Ascending aorta (tissue), 2 donors: ENCODE results near the gene ADSS1. TPM values are rescaled to one million over a fixed set of nuclear protein-coding genes. Genes with fewer than 3 reads are reported as not detected.
A peak's percentile ranks its signal among the peaks of the same experiment; 100 is the strongest.

ENCODE experiments used
- DNase-seq, 2 donors: peaks; one replicate each; pipeline ENCODE4 v3.0.0-alpha.2; 2019; ENCODE audit warnings: low spot score in 2 of 2
- H3K27ac ChIP-seq, 2 donors: fragments of 200-600 bp; sonication (generic); one replicate each; pipeline ENCODE4 v1.5.1; 2016 to 2017; ENCODE audit warnings: mild to moderate bottlenecking in 1 of 2
- H3K27me3 ChIP-seq: fragments of 200-600 bp; sonication (generic); one replicate; pipeline ENCODE4 v1.5.1; 2017
- H3K36me3 ChIP-seq, 2 donors: fragments of 200-600 bp; sonication (generic); one replicate each; pipeline ENCODE4 v1.5.1; 2016
- H3K4me1 ChIP-seq, 2 donors: fragments of 200-600 bp; sonication (generic); one replicate each; pipeline ENCODE4 v1.5.1; 2016 to 2017; ENCODE audit warnings: mild to moderate bottlenecking in 1 of 2
- H3K4me3 ChIP-seq, 2 donors: fragments of 200-600 bp; sonication (generic); one replicate each; pipeline ENCODE4 v1.5.1; 2016 to 2017; ENCODE audit warnings: mild to moderate bottlenecking in 1 of 2
- H3K9me3 ChIP-seq, 2 donors: fragments of 200-600 bp; sonication (generic); one replicate each; pipeline ENCODE4 v1.5.1; 2016
- intact Hi-C: fragments of 100-400 bp; cut with DNase I; formaldehyde crosslinking; loops from one replicate; pipeline ENCODE4 v1.15.1; 2023
- total RNA-seq: library from RNA; depleted of rRNA; stranded (reverse); fragments of >200 nt; gene quantifications from one replicate; pipeline ENCODE4 v1.1.0, GENCODE V29; 2016
- TF ChIP-seq, protein P1 (sequence below), 3 experiments: fragments of 200-600 bp in 2 of 3; fragments of 450-650 bp in 1 of 3; sonication (generic) in 2 of 3; IDR thresholded peaks; one replicate each; pipeline ENCODE4 v1.5.1; 2016 to 2019; ENCODE audit warnings: antibody characterized with exemption in 3 of 3, mild to moderate bottlenecking in 1 of 3, moderate library complexity in 1 of 3

ADSS1 gene
- total RNA-seq, 1 donor from 2014 or later = 30.2 TPM

DNA sequence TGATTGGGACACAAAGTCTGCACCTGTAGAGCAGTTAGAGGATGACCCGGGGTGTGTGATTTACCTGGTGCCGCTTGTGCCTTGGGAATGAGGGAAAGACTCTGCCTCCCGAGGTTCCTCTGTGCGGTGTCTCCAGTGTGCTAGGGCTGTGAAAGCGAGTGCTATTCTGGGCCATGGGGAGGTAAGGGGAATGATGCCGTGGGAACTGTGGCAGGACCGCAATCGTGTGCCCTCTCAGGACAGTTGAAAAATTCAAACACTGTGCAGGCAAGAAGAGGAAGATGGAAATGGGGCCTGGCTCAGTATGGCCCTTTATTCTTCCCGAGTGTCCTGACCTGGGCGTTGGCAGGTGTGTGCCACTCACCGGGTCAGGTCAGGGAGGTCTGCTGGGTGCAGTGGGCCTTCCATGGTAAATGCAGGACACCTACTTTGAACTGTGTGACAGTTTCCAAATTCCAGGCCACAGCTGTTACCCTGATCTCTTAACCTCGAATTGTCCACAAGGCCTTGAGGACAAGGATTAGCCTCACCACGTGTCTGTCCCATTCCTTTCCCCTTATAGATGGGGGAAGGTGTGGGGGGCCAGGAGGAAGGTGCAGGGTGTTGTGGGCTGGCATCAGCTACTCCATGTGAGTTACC, 30.3 kb downstream of the ADSS1 start:
- TF ChIP-seq, protein P1, sequence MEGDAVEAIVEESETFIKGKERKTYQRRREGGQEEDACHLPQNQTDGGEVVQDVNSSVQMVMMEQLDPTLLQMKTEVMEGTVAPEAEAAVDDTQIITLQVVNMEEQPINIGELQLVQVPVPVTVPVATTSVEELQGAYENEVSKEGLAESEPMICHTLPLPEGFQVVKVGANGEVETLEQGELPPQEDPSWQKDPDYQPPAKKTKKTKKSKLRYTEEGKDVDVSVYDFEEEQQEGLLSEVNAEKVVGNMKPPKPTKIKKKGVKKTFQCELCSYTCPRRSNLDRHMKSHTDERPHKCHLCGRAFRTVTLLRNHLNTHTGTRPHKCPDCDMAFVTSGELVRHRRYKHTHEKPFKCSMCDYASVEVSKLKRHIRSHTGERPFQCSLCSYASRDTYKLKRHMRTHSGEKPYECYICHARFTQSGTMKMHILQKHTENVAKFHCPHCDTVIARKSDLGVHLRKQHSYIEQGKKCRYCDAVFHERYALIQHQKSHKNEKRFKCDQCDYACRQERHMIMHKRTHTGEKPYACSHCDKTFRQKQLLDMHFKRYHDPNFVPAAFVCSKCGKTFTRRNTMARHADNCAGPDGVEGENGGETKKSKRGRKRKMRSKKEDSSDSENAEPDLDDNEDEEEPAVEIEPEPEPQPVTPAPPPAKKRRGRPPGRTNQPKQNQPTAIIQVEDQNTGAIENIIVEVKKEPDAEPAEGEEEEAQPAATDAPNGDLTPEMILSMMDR (IDR thresholded peaks at IDR 0.05) = no peak
- no peak overlapping the region for H3K27ac ChIP-seq
- H3K36me3 ChIP-seq = peaks cover 37 to 40% of the 10 kb centered on the region in 2 donors
- no peaks in the 10 kb centered on the region for H3K9me3 ChIP-seq
- H3K4me3 ChIP-seq = peak overlapping the region; percentile 89 to 99
- intact Hi-C loops = no loop called here
- H3K4me1 ChIP-seq = peaks cover 26 to 41% of the 10 kb centered on the region in 2 donors
- no peaks in the 10 kb centered on the region for H3K27me3 ChIP-seq
- no peak for DNase-seq

DNA sequence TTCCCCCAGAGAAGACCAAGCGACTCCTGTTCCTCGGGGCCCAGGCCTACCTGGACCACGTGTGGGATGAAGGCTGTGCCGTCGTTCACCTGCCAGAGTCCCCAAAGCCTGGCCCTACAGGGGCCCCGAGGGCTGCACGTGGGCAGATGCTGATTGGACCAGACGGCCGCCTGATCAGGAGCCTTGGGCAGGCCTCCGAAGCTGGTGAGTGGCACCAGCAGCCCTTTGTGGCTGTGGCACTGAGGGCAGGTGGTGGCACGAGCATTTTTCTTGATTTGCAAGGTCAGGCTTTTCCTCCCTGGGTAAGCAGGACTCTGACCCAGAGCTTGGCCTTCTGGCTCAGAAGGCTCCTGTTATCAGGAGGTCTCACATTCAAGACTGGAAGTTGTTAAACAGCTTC, 31.6 kb downstream of the ADSS1 start:
- Histone ChIP-seq H3K4me1 (peaks cover 20 to 28% of the 10 kb centered on the region in 2 donors), H3K27ac (no peak overlapping the region), H3K4me3 (no peak overlapping the region), H3K9me3 (no peaks in the 10 kb centered on the region), H3K27me3 (no peaks in the 10 kb centered on the region), H3K36me3 (peaks cover 49 to 53% of the 10 kb centered on the region in 2 donors)
- TF ChIP-seq, protein P1 (IDR thresholded peaks at IDR 0.05) = no peak
- DNase-seq = no peak
- intact Hi-C loops = no loop called here

DNA sequence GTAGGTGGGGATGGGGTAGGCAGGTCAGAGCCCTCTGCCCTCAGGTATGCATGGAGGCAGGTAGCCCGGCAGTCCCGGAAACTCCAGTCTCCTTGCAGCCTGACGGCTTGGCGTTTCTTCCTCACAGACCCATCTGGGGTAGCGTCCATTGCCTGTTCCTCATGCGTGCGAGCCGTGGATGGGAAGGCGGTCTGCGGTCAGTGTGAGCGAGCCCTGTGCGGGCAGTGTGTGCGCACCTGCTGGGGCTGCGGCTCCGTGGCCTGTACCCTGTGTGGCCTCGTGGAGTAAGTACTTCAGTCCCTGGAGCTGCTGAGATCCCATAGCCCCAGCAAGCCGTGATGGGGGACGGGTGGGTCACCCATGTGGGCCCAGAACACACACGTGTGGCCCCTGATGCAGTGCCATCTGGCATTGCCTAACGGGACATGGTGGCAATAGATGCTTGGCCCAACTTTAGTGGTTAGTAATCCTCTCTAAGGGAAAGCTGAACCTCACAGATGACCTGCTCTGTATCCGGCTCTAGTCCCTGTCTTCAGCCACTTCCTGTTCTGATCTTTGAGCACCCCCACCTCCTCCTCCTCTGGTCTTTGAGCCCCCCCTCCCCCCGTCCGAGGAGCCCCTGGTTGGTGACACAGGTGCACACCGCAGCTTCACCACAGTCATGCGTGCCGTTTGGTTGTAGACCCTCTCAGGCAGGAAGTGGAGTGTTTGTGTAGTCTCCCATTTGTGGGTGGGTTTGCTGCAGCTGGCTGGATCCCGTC, 32.6 kb downstream of the ADSS1 start:
- H3K9me3 ChIP-seq = no peaks in the 10 kb centered on the region
- TF ChIP-seq, protein P1 (IDR thresholded peaks at IDR 0.05) = no peak
- intact Hi-C loops = no loop called here
- H3K36me3 ChIP-seq = peaks cover 51 to 62% of the 10 kb centered on the region in 2 donors
- H3K27me3 ChIP-seq = no peaks in the 10 kb centered on the region
- H3K27ac ChIP-seq = no peak overlapping the region
- H3K4me3 ChIP-seq = no peak overlapping the region
- peaks cover 19 to 23% of the 10 kb centered on the region in 2 donors for H3K4me1 ChIP-seq
- DNase-seq = no peak

GRCh38 chr14:104757238-104757585, 33.2 kb downstream of the ADSS1 start:
- no peak overlapping the region for H3K27ac ChIP-seq
- intact Hi-C loops = no loop called here
- H3K9me3 ChIP-seq = no peaks in the 10 kb centered on the region
- H3K27me3 ChIP-seq = no peaks in the 10 kb centered on the region
- peaks cover 14 to 18% of the 10 kb centered on the region in 2 donors for H3K4me1 ChIP-seq
- TF ChIP-seq, protein P1 (IDR thresholded peaks at IDR 0.05) = no peak
- no peak for DNase-seq
- H3K36me3 ChIP-seq = peaks cover 56 to 62% of the 10 kb centered on the region in 2 donors
- H3K4me3 ChIP-seq = no peak overlapping the region

DNA sequence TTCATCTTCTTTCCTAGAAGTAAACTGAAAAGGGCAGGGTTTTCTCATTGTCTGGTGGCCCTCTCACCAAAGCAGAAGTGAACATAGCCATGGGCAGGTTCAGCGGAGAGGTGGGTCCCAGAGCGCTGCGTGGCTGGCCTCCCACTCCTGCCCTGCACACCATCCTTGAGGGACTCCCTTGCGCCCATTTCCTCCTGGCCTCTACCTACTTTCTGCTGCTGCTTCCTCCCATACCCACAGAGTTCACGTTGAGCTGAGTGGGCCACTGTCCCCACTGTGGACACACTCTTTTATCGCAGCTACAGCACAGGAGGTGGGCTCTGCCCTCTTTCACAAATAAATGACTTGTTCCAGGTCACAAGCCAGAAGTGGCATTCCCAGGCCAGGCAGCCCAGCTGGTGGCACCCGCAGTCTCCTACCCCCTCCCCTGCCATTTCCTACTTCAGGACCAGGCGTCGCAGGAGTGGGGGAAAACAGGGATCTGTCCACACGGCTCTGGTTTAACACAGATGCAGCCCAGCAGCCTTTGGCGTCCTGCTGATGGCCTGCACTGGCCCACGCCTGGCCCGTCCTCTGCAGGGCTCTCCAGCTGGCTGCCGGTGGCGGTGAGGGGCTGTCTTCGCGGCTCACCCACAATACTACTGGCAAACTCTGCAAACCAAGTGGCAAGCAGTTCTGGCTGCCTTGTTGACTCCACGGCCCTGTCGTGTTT, 33.8 kb downstream of the ADSS1 start:
- no peak for DNase-seq
- no peaks in the 10 kb centered on the region for H3K27me3 ChIP-seq
- TF ChIP-seq, protein P1 (IDR thresholded peaks at IDR 0.05) = no peak
- H3K27ac ChIP-seq = no peak overlapping the region
- intact Hi-C loops = no loop called here
- H3K36me3 ChIP-seq = peaks cover 58 to 62% of the 10 kb centered on the region in 2 donors
- no peaks in the 10 kb centered on the region for H3K9me3 ChIP-seq
- H3K4me3 ChIP-seq = no peak overlapping the region
- peaks cover 14 to 16% of the 10 kb centered on the region in 2 donors for H3K4me1 ChIP-seq
